ENCODE measurements around the gene GH2. TPM values are rescaled to one million over a fixed set of nuclear protein-coding genes. Genes with fewer than 3 reads are reported as not detected.

GH2 gene
- total RNA-seq, 4 donors from 2014 or later = not detected

DNA sequence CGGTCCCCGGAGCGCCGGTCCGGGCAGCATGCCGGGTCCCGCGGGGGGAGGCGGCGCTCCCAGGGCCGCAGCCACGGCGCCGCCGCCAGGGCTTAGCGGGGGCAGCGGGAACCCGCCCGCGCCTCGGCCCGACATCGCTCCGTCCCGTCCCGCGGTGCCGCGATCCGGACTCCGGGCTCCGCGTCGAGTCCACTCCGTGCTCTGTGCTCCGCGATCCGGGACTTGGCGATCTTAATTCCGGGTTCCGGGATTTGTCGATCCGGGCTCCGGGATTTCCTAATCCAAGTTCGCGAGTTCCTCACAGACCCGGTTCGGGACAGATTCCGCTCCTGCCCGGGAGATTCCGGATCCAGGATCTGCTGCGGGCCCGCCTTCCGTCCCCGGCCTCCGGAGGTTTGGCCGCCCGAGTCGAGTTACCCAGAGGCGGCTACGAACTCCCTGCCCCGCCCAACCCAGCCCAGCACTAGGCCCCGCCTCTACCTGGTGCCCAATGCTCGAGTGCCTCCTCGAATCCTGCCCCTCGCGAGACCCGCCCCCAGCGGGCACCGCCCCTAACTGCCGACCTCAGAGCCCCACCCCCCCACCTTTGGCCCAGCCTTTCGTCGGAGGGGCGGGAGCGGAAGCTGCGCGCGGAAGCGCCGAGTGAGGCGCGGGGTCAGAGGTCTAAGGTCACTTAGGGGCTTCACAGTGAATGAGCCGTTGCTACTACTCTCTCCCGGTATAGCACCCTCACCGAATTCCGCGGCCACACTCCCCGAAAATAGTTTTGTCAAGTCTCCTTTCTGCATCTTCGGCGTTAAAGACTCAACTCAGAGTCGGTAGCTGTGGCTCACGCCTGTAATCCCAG, 39.0 kb downstream of the GH2 start, which contains the start of gene SMARCD2:
SMARCD2 (minus strand) TSS at position 146 of the 847 bp plus-strand sequence; CDS start at position 135, 11 bp downstream.
- DNase-seq (ENCODE audit: low spot score in 2 of 2) = peak; percentile 99
- H3K36me3 ChIP-seq = no peaks in the 10 kb centered on the region
- H3K9me3 ChIP-seq = no peaks in the 10 kb centered on the region
- 0% methylated on average over 58 of the region's 92 CpGs for WGBS
- no peaks in the 10 kb centered on the region for H3K27me3 ChIP-seq
- no peak for TF ChIP-seq CTCF (IDR thresholded peaks at IDR 0.05)
- TF ChIP-seq POLR2A (IDR thresholded peaks at IDR 0.05) = peak; percentile 30 to 88
- no peak for TF ChIP-seq EP300 (IDR thresholded peaks at IDR 0.05)
- TF ChIP-seq POLR2AphosphoS5 (IDR thresholded peaks at IDR 0.05) = peak in 2 of 3 donors; percentile 67 to 91
- H3K27ac ChIP-seq = peak within 1 kb of the TSS; percentile 93
- H3K4me3 ChIP-seq = peak within 1 kb of the TSS; percentile 71
- peaks cover 46% of the 10 kb centered on the region for H3K4me1 ChIP-seq

GRCh38 chr17:63842173-63842539, 39.6 kb downstream of the GH2 start:
- peaks cover 52% of the 10 kb centered on the region for H3K4me1 ChIP-seq
- peak overlapping the region; percentile 93 for H3K27ac ChIP-seq
- no peaks in the 10 kb centered on the region for H3K9me3 ChIP-seq
- H3K4me3 ChIP-seq = peak overlapping the region; percentile 71
- no peaks in the 10 kb centered on the region for H3K27me3 ChIP-seq
- peak in 1 of 2 donors; percentile 80 for DNase-seq (ENCODE audit: low spot score in 2 of 2)
- TF ChIP-seq CTCF (IDR thresholded peaks at IDR 0.05) (no peak), POLR2A (IDR thresholded peaks at IDR 0.05) (no peak), POLR2AphosphoS5 (IDR thresholded peaks at IDR 0.05) (no peak), EP300 (IDR thresholded peaks at IDR 0.05) (no peak)
- peaks cover 4% of the 10 kb centered on the region for H3K36me3 ChIP-seq
- WGBS = 2% methylated on average over 31 of the region's 36 CpGs

GRCh38 chr17:63841350-63842172, 40.2 kb downstream of the GH2 start:
- H3K27me3 ChIP-seq = no peaks in the 10 kb centered on the region
- H3K27ac ChIP-seq = peak overlapping the region; percentile 93
- H3K36me3 ChIP-seq = peaks cover 10% of the 10 kb centered on the region
- peak; percentile 85 to 87 for DNase-seq (ENCODE audit: low spot score in 2 of 2)
- no peak for TF ChIP-seq EP300 (IDR thresholded peaks at IDR 0.05)
- no peak for TF ChIP-seq POLR2AphosphoS5 (IDR thresholded peaks at IDR 0.05)
- no peak for TF ChIP-seq CTCF (IDR thresholded peaks at IDR 0.05)
- TF ChIP-seq POLR2A (IDR thresholded peaks at IDR 0.05) = no peak
- no peaks in the 10 kb centered on the region for H3K9me3 ChIP-seq
- WGBS = 2% methylated on average over 17 of the region's 26 CpGs
- peak overlapping the region; percentile 71 for H3K4me3 ChIP-seq
- peaks cover 58% of the 10 kb centered on the region for H3K4me1 ChIP-seq

- TF ChIP-seq CTCF (IDR thresholded peaks at IDR 0.05) (no peak), POLR2AphosphoS5 (IDR thresholded peaks at IDR 0.05) (no peak), EP300 (IDR thresholded peaks at IDR 0.05) (no peak), POLR2A (IDR thresholded peaks at IDR 0.05) (no peak)
- H3K36me3 ChIP-seq = peaks cover 15% of the 10 kb centered on the region
- H3K27ac ChIP-seq = peak overlapping the region; percentile 93
- H3K4me1 ChIP-seq = peaks cover 63% of the 10 kb centered on the region
- no peaks in the 10 kb centered on the region for H3K9me3 ChIP-seq
- no peaks in the 10 kb centered on the region for H3K27me3 ChIP-seq
- DNase-seq (ENCODE audit: low spot score in 2 of 2) = no peak
- 25% methylated on average over 4 of the region's 4 CpGs for WGBS
- H3K4me3 ChIP-seq = peak overlapping the region; percentile 71
These were observed 41.0 kb downstream of the GH2 start for GRCh38 chr17:63840591-63841349.
